ENCODE data around the gene RBM33.

GRCh38 chr7:155813546-155814315 lies 169.3 kb downstream of the RBM33 start:
- no peak for TF ChIP-seq CTCF (IDR thresholded peaks at IDR 0.05; ENCODE audit: insufficient read depth, low read depth, low read length)
- no peak for TF ChIP-seq EZH2 (IDR thresholded peaks at IDR 0.05; ENCODE audit: insufficient read depth, low read length)
